IPS DF 4.7 (cell line): ENCODE data around the gene RBM17.
"Not testable (repeated sequence)": the region's sequence is repeated elsewhere in the genome, so short reads cannot be mapped to it uniquely, and the experiment has no call there.

ENCODE experiments used
- DNase-seq: peaks from one replicate; pipeline ENCODE4 v3.0.0-alpha.2; 2013; ENCODE audit warnings: low spot score; ENCODE audit errors: extremely low read depth

Gene RBM17

GRCh38 chr10:6134099-6134823, 45.4 kb downstream of the RBM17 start:
- DNase-seq, result no peak

GRCh38 chr10:6135039-6135438, 46.2 kb downstream of the RBM17 start:
- DNase-seq, result no peak

GRCh38 chr10:6135589-6136168, 46.8 kb downstream of the RBM17 start:
- DNase-seq, result no peak

GRCh38 chr10:6136215-6137201, 47.7 kb downstream of the RBM17 start:
- DNase-seq, result no peak

GRCh38 chr10:6138456-6138855, 49.6 kb downstream of the RBM17 start:
- DNase-seq, result no peak

GRCh38 chr10:6139470-6139869, 50.6 kb downstream of the RBM17 start:
- DNase-seq, result no peak

- no peak for DNase-seq
These were observed 51.5 kb downstream of the RBM17 start for GRCh38 chr10:6140141-6140841.

- DNase-seq, result no peak
These were observed 52.1 kb downstream of the RBM17 start for GRCh38 chr10:6140965-6141295.

- no peak for DNase-seq
These were observed 52.7 kb downstream of the RBM17 start for GRCh38 chr10:6141296-6142151.

GRCh38 chr10:6142186-6142585, 53.4 kb downstream of the RBM17 start:
- DNase-seq, result not testable (repeated sequence)

- DNase-seq, result no peak
These were observed 53.8 kb downstream of the RBM17 start for GRCh38 chr10:6142644-6143043.

GRCh38 chr10:6143181-6143580, 54.3 kb downstream of the RBM17 start:
- no peak for DNase-seq

- no peak for DNase-seq
These were observed 55.8 kb downstream of the RBM17 start for GRCh38 chr10:6144406-6145165.

- no peak for DNase-seq
These were observed 56.5 kb downstream of the RBM17 start for GRCh38 chr10:6145166-6145987.

GRCh38 chr10:6146013-6146785, 57.4 kb downstream of the RBM17 start:
- DNase-seq, result no peak

GRCh38 chr10:6146921-6147320, 58.1 kb downstream of the RBM17 start:
- DNase-seq, result no peak

GRCh38 chr10:6148251-6148701, 59.4 kb downstream of the RBM17 start:
- no peak for DNase-seq

GRCh38 chr10:6148908-6149307, 60.1 kb downstream of the RBM17 start:
- no peak for DNase-seq
